Measurements from ENCODE around the gene ZC3H18.

Gene ZC3H18

GRCh38 chr16:88561485-88562359 is 8.5 kb upstream of the ZC3H18 start:
- Histone ChIP-seq H3K9ac (ENCODE audit: insufficient read length) (no peak overlapping the region), H3K36me3 (ENCODE audit: insufficient read depth, low read length) (no peaks in the 10 kb centered on the region), H3K4me3 (no peak overlapping the region), H3K9me3 (ENCODE audit: low read depth, low read length) (no peaks in the 10 kb centered on the region), H3K27ac (no peak overlapping the region)
- TF ChIP-seq EZH2 (IDR thresholded peaks at IDR 0.05) (no peak), POLR2AphosphoS5 (IDR thresholded peaks at IDR 0.05; ENCODE audit: borderline replicate concordance, low read depth, low read length) (no peak), FOXP2 (optimal IDR thresholded peaks at IDR 0.05; ENCODE audit: control extremely low read depth, extremely low read length, insufficient read depth) (no peak)
- DNase-seq (ENCODE audit: low read depth, low spot score), result no peak

- DNase-seq (ENCODE audit: low read depth, low spot score), result no peak
- H3K36me3 ChIP-seq (ENCODE audit: insufficient read depth, low read length), result no peaks in the 10 kb centered on the region
- H3K9me3 ChIP-seq (ENCODE audit: low read depth, low read length), result no peaks in the 10 kb centered on the region
- no peak overlapping the region for H3K4me3 ChIP-seq
- H3K9ac ChIP-seq (ENCODE audit: insufficient read length), result no peak overlapping the region
- no peak overlapping the region for H3K27ac ChIP-seq
- no peak for TF ChIP-seq POLR2AphosphoS5 (IDR thresholded peaks at IDR 0.05; ENCODE audit: borderline replicate concordance, low read depth, low read length)
- TF ChIP-seq FOXP2 (optimal IDR thresholded peaks at IDR 0.05; ENCODE audit: control extremely low read depth, extremely low read length, insufficient read depth), result no peak
- no peak for TF ChIP-seq EZH2 (IDR thresholded peaks at IDR 0.05)
Observed at GRCh38 chr16:88566158-88566557, 4.0 kb upstream of the ZC3H18 start.

GRCh38 chr16:88568710-88569613 is 1.2 kb upstream of the ZC3H18 start:
- DNase-seq (ENCODE audit: low read depth, low spot score), result no peak
- no peak for TF ChIP-seq POLR2AphosphoS5 (IDR thresholded peaks at IDR 0.05; ENCODE audit: borderline replicate concordance, low read depth, low read length)
- no peak for TF ChIP-seq EZH2 (IDR thresholded peaks at IDR 0.05)
- TF ChIP-seq FOXP2 (optimal IDR thresholded peaks at IDR 0.05; ENCODE audit: control extremely low read depth, extremely low read length, insufficient read depth), result no peak
- H3K4me3 ChIP-seq, result peak overlapping the region; percentile 80
- no peak overlapping the region for H3K27ac ChIP-seq
- no peaks in the 10 kb centered on the region; the same call in 1 of the 2 replicates for H3K36me3 ChIP-seq (ENCODE audit: insufficient read depth, low read length)
- peak overlapping the region; percentile 77 for H3K9ac ChIP-seq (ENCODE audit: insufficient read length)
- no peaks in the 10 kb centered on the region for H3K9me3 ChIP-seq (ENCODE audit: low read depth, low read length)

GRCh38 chr16:88569614-88569984 is 604 bp upstream of the ZC3H18 start:
- TF ChIP-seq FOXP2 (optimal IDR thresholded peaks at IDR 0.05; ENCODE audit: control extremely low read depth, extremely low read length, insufficient read depth) (no peak), POLR2AphosphoS5 (IDR thresholded peaks at IDR 0.05; ENCODE audit: borderline replicate concordance, low read depth, low read length) (no peak)
- no peaks in the 10 kb centered on the region; the same call in 1 of the 2 replicates for H3K36me3 ChIP-seq (ENCODE audit: insufficient read depth, low read length)
- H3K9ac ChIP-seq (ENCODE audit: insufficient read length), result peak overlapping the region; percentile 77
- H3K27ac ChIP-seq, result no peak overlapping the region
- DNase-seq (ENCODE audit: low read depth, low spot score), result no peak
- peak overlapping the region; percentile 80 for H3K4me3 ChIP-seq
- H3K9me3 ChIP-seq (ENCODE audit: low read depth, low read length), result no peaks in the 10 kb centered on the region

GRCh38 chr16:88570691-88571092 is 489 bp downstream of the ZC3H18 start:
- peak overlapping the region; percentile 80 for H3K4me3 ChIP-seq
- peak overlapping the region; percentile 78 for H3K9ac ChIP-seq (ENCODE audit: insufficient read length)
- H3K27ac ChIP-seq, result no peak overlapping the region
- no peak for TF ChIP-seq EZH2 (IDR thresholded peaks at IDR 0.05)
- no peak for TF ChIP-seq POLR2AphosphoS5 (IDR thresholded peaks at IDR 0.05; ENCODE audit: borderline replicate concordance, low read depth, low read length)
- no peak for TF ChIP-seq FOXP2 (optimal IDR thresholded peaks at IDR 0.05; ENCODE audit: control extremely low read depth, extremely low read length, insufficient read depth)
- DNase-seq (ENCODE audit: low read depth, low spot score), result no peak
- H3K9me3 ChIP-seq (ENCODE audit: low read depth, low read length), result no peaks in the 10 kb centered on the region
- no peaks in the 10 kb centered on the region; the same call in 1 of the 2 replicates for H3K36me3 ChIP-seq (ENCODE audit: insufficient read depth, low read length)

GRCh38 chr16:88575251-88575650 is 5.0 kb downstream of the ZC3H18 start:
- TF ChIP-seq EZH2 (IDR thresholded peaks at IDR 0.05), result no peak
- no peak for TF ChIP-seq POLR2AphosphoS5 (IDR thresholded peaks at IDR 0.05; ENCODE audit: borderline replicate concordance, low read depth, low read length)
- TF ChIP-seq FOXP2 (optimal IDR thresholded peaks at IDR 0.05; ENCODE audit: control extremely low read depth, extremely low read length, insufficient read depth), result no peak
- Histone ChIP-seq H3K36me3 (ENCODE audit: insufficient read depth, low read length) (no peaks in the 10 kb centered on the region; the same call in 1 of the 2 replicates), H3K27ac (no peak overlapping the region), H3K9me3 (ENCODE audit: low read depth, low read length) (no peaks in the 10 kb centered on the region), H3K9ac (ENCODE audit: insufficient read length) (no peak overlapping the region), H3K4me3 (no peak overlapping the region)
- DNase-seq (ENCODE audit: low read depth, low spot score), result no peak

- Histone ChIP-seq H3K9me3 (ENCODE audit: low read depth, low read length) (no peaks in the 10 kb centered on the region), H3K36me3 (ENCODE audit: insufficient read depth, low read length) (no peaks in the 10 kb centered on the region; the same call in 1 of the 2 replicates), H3K27ac (no peak overlapping the region), H3K9ac (ENCODE audit: insufficient read length) (no peak overlapping the region), H3K4me3 (no peak overlapping the region)
- TF ChIP-seq POLR2AphosphoS5 (IDR thresholded peaks at IDR 0.05; ENCODE audit: borderline replicate concordance, low read depth, low read length) (no peak), FOXP2 (optimal IDR thresholded peaks at IDR 0.05; ENCODE audit: control extremely low read depth, extremely low read length, insufficient read depth) (no peak), EZH2 (IDR thresholded peaks at IDR 0.05) (no peak)
- no peak for DNase-seq (ENCODE audit: low read depth, low spot score)
Observed at GRCh38 chr16:88576307-88576706, 6.1 kb downstream of the ZC3H18 start.

- Histone ChIP-seq H3K36me3 (ENCODE audit: insufficient read depth, low read length) (no peaks in the 10 kb centered on the region; the same call in 1 of the 2 replicates), H3K9ac (ENCODE audit: insufficient read length) (no peak overlapping the region), H3K4me3 (no peak overlapping the region), H3K27ac (no peak overlapping the region), H3K9me3 (ENCODE audit: low read depth, low read length) (no peaks in the 10 kb centered on the region)
- DNase-seq (ENCODE audit: low read depth, low spot score), result no peak
- TF ChIP-seq FOXP2 (optimal IDR thresholded peaks at IDR 0.05; ENCODE audit: control extremely low read depth, extremely low read length, insufficient read depth), result no peak
- TF ChIP-seq POLR2AphosphoS5 (IDR thresholded peaks at IDR 0.05; ENCODE audit: borderline replicate concordance, low read depth, low read length), result no peak
- no peak for TF ChIP-seq EZH2 (IDR thresholded peaks at IDR 0.05)
Observed at GRCh38 chr16:88577166-88577565, 7.0 kb downstream of the ZC3H18 start.
